T-helper 22 cell (primary cell): ENCODE measurements around the gene PBX4.

ENCODE experiments used
- DNase-seq: peaks from one replicate; pipeline ENCODE4 v3.0.0-alpha.2; 2020; ENCODE audit warnings: low read depth

The PBX4 gene

GRCh38 chr19:19539698-19540063 is 78.8 kb downstream of the PBX4 start:
- no peak for DNase-seq

- no peak for DNase-seq
Observed at GRCh38 chr19:19538785-19539166, 79.7 kb downstream of the PBX4 start.

GRCh38 chr19:19538061-19538784 is 80.3 kb downstream of the PBX4 start, which contains the start of gene CILP2:
TSS of gene CILP2 (plus strand) at chr19:19538265. CDS start at chr19:19538350, 85 bp downstream.
- no peak for DNase-seq

- no peak for DNase-seq
Observed at GRCh38 chr19:19537075-19538048, 81.1 kb downstream of the PBX4 start.

GRCh38 chr19:19535311-19536191 is 82.9 kb downstream of the PBX4 start:
- DNase-seq: no peak

GRCh38 chr19:19534556-19535265 is 83.8 kb downstream of the PBX4 start:
- no peak for DNase-seq

GRCh38 chr19:19533841-19534240 is 84.6 kb downstream of the PBX4 start:
- DNase-seq: no peak

- DNase-seq: no peak
Observed at GRCh38 chr19:19532806-19533701, 85.4 kb downstream of the PBX4 start.

- DNase-seq: peak; percentile 55
Observed at GRCh38 chr19:19531951-19532805, 86.3 kb downstream of the PBX4 start.

- no peak for DNase-seq
Observed at GRCh38 chr19:19530889-19531288, 87.6 kb downstream of the PBX4 start.

GRCh38 chr19:19530423-19530804 is 88.1 kb downstream of the PBX4 start:
- DNase-seq: no peak

- no peak for DNase-seq
Observed at GRCh38 chr19:19529783-19530422, 88.6 kb downstream of the PBX4 start.

GRCh38 chr19:19528721-19529490 is 89.6 kb downstream of the PBX4 start, which contains the start of gene YJEFN3:
TSS of gene YJEFN3 (plus strand) at chr19:19528911. CDS start at chr19:19528933, 22 bp downstream.
- DNase-seq: no peak

GRCh38 chr19:19527674-19528625 is 90.5 kb downstream of the PBX4 start:
- DNase-seq: no peak

- DNase-seq: no peak
Observed at GRCh38 chr19:19527371-19527656, 91.2 kb downstream of the PBX4 start.

- DNase-seq: no peak
Observed at GRCh38 chr19:19526581-19527370, 91.7 kb downstream of the PBX4 start.
